Kidney epithelial cell (primary cell): Measurements from ENCODE around the gene RBPJ. TPM values are rescaled to one million over a fixed set of nuclear protein-coding genes. Genes with fewer than 3 reads are reported as not detected.
A peak's percentile ranks its signal among the peaks of the same experiment; 100 is the strongest.

Experiments used
- DNase-seq: peaks from one replicate; pipeline ENCODE4 v3.0.0-alpha.2; 2010; ENCODE audit warnings: low read depth
- H3K27me3 ChIP-seq: 2 replicates; pipeline ENCODE4 v1.6.0; 2011; ENCODE audit warnings: low read length; ENCODE audit not compliant: control insufficient read depth, insufficient read depth
- H3K36me3 ChIP-seq: 2 replicates; pipeline ENCODE4 v1.5.1; 2011; ENCODE audit warnings: low read length; ENCODE audit not compliant: control insufficient read depth, insufficient read depth
- H3K4me3 ChIP-seq: 2 replicates; pipeline ENCODE4 v1.5.1; 2011; ENCODE audit warnings: low read depth, mild to moderate bottlenecking, control low read depth, low read length
- total RNA-seq: library from RNA; depleted of rRNA; stranded (reverse); fragments of >200 nt; gene quantifications from 2 replicates; pipeline ENCODE4 v1.2.3, GENCODE V29; 2015
- TF ChIP-seq, protein P1 (sequence below): IDR thresholded peaks from 2 replicates; pipeline ENCODE4 v1.5.1; 2011; ENCODE audit warnings: mild to moderate bottlenecking, moderate library complexity, low read length, control low read depth, inconsistent platforms; ENCODE audit not compliant: insufficient read depth, poor library complexity, severe bottlenecking

Gene RBPJ
- total RNA-seq, 1 donor from 2014 or later: 82.2 TPM

DNA sequence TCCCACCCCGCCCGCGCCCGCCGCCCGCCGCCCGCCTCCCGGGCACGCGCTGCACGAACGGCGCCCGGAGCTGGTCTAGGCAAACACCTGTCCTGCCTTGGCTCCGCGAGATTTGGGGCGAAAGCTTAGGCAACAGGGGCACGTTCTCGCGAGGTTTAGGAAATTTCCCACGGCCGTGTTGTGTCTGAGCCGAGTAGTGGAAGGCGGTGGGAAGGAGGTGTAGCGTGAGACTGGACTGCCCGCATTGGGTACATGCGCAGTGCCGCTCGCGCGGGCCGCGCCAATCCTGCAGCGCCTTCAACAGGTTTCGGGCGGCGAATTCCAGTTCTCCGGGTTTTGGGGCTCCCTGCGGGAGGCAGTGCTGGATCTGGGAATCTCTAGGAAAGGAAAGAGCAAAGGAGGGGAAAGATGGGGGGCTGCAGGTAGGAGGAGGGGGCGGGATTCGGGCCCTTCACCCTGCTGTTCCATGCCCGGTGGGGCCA, 1.3 kb upstream of the RBPJ start:
- no peaks in the 10 kb centered on the region for H3K36me3 ChIP-seq
- peak overlapping the region; percentile 97 for H3K4me3 ChIP-seq
- TF ChIP-seq, protein P1, sequence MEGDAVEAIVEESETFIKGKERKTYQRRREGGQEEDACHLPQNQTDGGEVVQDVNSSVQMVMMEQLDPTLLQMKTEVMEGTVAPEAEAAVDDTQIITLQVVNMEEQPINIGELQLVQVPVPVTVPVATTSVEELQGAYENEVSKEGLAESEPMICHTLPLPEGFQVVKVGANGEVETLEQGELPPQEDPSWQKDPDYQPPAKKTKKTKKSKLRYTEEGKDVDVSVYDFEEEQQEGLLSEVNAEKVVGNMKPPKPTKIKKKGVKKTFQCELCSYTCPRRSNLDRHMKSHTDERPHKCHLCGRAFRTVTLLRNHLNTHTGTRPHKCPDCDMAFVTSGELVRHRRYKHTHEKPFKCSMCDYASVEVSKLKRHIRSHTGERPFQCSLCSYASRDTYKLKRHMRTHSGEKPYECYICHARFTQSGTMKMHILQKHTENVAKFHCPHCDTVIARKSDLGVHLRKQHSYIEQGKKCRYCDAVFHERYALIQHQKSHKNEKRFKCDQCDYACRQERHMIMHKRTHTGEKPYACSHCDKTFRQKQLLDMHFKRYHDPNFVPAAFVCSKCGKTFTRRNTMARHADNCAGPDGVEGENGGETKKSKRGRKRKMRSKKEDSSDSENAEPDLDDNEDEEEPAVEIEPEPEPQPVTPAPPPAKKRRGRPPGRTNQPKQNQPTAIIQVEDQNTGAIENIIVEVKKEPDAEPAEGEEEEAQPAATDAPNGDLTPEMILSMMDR: peak; percentile 17

DNA sequence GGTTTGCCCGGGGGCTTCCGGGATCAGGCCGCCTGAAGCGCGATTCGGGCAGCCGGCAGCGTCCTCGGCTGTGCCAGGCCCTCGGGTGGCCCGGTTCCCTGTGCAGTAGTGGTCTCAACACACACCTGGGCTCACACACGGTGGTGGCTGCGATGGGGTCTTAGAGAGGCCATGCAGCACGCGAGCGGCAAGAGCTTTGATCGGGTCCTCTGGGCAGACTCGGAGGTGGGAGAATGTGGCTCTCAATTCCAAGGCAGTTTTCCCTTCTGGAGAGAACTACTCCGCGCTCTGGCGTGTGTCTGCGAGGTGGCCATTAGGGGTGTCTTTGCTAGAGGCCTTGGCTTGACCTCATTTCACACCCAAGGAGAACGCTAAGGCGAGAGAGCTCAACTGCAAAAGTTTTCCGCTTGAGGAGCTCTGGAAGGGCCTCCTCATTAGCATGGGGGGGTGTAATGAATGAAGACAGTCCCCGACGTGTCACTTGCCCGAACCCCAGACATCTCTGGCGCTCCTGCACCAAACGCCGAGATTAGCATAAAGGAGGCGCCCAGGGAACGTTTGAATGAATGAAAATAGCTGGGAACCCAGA, 771 bp upstream of the RBPJ start:
- DNase-seq: no peak

More for the DNA sequence above, 1.3 kb upstream of the RBPJ start:
- DNase-seq: peak; percentile 98
- no peaks in the 10 kb centered on the region for H3K27me3 ChIP-seq

DNA sequence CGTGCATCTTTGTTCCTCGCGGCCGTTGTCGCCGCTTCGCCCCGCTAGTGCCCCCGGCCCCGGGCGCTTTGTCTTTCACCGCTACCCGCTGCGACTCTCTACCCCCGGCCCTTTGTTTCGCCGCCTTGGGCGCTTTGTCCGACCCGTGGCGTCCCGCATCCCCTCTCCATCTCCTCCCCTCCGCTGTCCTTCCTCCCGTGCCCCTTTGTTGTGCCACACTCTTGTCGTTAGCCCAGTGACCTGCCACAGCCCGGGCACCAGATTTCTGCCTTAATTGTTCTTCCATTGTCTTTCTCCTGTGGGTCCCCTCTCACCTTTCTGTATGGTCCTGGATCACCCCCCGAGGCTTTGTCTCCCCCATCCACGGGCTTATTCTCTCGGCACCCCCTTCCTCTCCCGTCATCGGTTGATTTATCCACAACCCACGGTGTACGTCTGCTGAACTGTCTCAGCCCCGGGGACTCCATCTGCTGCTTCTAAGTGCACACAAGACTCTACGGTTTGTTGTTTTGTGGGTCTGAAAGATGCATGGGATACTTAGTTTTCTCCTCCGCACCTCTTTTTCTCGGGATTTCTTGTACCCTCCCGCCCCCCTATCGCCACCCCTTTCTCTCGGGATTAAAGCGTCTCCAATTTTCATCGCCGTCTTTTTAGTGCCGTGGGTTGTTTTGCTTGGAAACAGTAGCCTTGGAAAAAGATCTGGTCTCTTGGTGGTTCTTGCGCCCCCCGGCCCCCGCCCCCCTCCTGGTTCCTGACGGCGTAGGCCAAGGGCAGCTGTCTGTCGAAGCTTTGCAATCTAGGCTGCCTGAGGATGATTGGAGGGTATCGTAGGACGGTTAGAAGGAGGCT, 783 bp downstream of the RBPJ start:
- TF ChIP-seq, protein P1: no peak
- H3K4me3 ChIP-seq: peak overlapping the region; percentile 97
- no peaks in the 10 kb centered on the region for H3K27me3 ChIP-seq
- no peaks in the 10 kb centered on the region for H3K36me3 ChIP-seq
- no peak for DNase-seq

More for the DNA sequence above, 771 bp upstream of the RBPJ start:
- Histone ChIP-seq H3K4me3 (peak overlapping the region; percentile 97), H3K27me3 (no peaks in the 10 kb centered on the region), H3K36me3 (no peaks in the 10 kb centered on the region)
- TF ChIP-seq, protein P1: no peak

DNA sequence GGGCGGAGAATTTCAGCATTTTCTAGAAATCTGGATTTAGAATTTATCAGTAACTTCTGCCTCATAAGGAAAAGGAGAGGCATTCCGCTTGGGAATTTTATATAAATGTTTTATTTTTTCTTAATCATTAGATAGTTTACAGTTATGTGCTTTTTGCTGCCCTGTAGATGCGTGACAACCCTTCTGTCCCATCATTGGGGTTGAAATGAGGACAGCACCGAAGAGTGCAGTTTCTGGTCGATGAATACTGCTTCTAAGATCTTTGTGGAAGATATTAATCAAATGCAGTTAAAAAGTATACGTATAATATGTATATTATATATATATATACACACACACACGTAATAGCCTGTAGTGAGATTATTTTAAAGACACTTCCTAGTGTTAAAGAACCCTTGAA, 1.5 kb downstream of the RBPJ start:
- H3K36me3 ChIP-seq: no peaks in the 10 kb centered on the region
- peak overlapping the region; percentile 97 for H3K4me3 ChIP-seq
- H3K27me3 ChIP-seq: no peaks in the 10 kb centered on the region
- TF ChIP-seq, protein P1: no peak
- DNase-seq: no peak

DNA sequence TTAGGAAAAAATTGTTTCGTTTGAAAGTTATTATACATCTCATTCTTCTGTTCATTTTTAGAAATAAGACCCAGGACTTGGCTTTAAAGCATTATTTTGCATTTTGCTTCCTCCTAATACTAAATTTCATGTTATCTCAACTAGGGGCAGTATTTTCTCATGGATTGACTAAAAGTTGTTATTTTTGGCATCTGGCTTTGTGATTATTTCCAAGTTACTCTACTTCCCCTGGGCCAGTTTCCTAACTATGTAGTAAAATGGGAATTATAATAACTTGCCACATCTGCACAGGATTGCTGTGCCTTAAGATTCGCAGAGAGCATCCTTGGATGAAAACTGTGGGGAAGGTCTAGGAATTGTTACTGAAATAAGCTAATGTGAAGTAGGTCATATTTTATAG, 3.0 kb downstream of the RBPJ start:
- Histone ChIP-seq H3K27me3 (no peaks in the 10 kb centered on the region), H3K4me3 (no peak overlapping the region)
- DNase-seq: no peak

More for the DNA sequence above, 3.0 kb downstream of the RBPJ start:
- TF ChIP-seq, protein P1: peak; percentile 11
- H3K36me3 ChIP-seq: no peaks in the 10 kb centered on the region
